Osteoblast (primary cell): ENCODE results near the gene DLX3. TPM values are rescaled to one million over a fixed set of nuclear protein-coding genes. Genes with fewer than 3 reads are reported as not detected.
A peak's percentile ranks its signal among the peaks of the same experiment; 100 is the strongest.

Experiments
- DNase-seq: peaks from one replicate; pipeline ENCODE4 v3.0.0; 2011; ENCODE audit warnings: low spot score, mixed read lengths; ENCODE audit not compliant: insufficient read length; ENCODE audit errors: missing footprints
- H2AFZ ChIP-seq: 2 replicates; pipeline ENCODE4 v1.6.0; 2011; ENCODE audit warnings: mild to moderate bottlenecking, low read length
- H3K27ac ChIP-seq: 2 replicates; pipeline ENCODE4 v1.5.1; 2011; ENCODE audit warnings: mild to moderate bottlenecking, low read depth, low read length, moderate library complexity
- H3K27me3 ChIP-seq: 2 replicates; pipeline ENCODE4 v1.6.0; 2012; ENCODE audit warnings: mild to moderate bottlenecking, control low read depth, inconsistent platforms, low read length, moderate library complexity; ENCODE audit not compliant: insufficient read depth
- H3K36me3 ChIP-seq: 2 replicates; pipeline ENCODE4 v1.5.1; 2011; ENCODE audit warnings: mild to moderate bottlenecking, low read length, control low read depth, moderate library complexity; ENCODE audit not compliant: insufficient read depth
- H3K4me1 ChIP-seq: 2 replicates; pipeline ENCODE4 v1.5.1; 2011; ENCODE audit warnings: mild to moderate bottlenecking, low read length, control low read depth, moderate library complexity; ENCODE audit not compliant: insufficient read depth
- H3K4me2 ChIP-seq: 2 replicates; pipeline ENCODE4 v1.6.0; 2011; ENCODE audit warnings: mild to moderate bottlenecking, low read length; ENCODE audit not compliant: insufficient read depth
- H3K4me3 ChIP-seq: fragments of 200-600 bp; sonication (generic); 3 replicates; pipeline ENCODE4 v1.5.1; 2012; ENCODE audit warnings: mild to moderate bottlenecking, low read length, inconsistent platforms; ENCODE audit not compliant: insufficient read depth
- H3K79me2 ChIP-seq: 2 replicates; pipeline ENCODE4 v1.6.0; 2012; ENCODE audit warnings: mild to moderate bottlenecking, low read length, control low read depth, inconsistent platforms; ENCODE audit not compliant: insufficient read depth
- H3K9me3 ChIP-seq: 2 replicates; pipeline ENCODE4 v1.5.1; 2011; ENCODE audit warnings: low read depth, low read length, control low read depth
- H4K20me1 ChIP-seq: 2 replicates; pipeline ENCODE4 v1.6.0; 2012; ENCODE audit warnings: mild to moderate bottlenecking, low read length, control low read depth; ENCODE audit not compliant: insufficient read depth
- CTCF ChIP-seq: IDR thresholded peaks from 2 replicates; pipeline ENCODE4 v1.5.1; 2011; ENCODE audit warnings: mild to moderate bottlenecking, low read depth, low read length, moderate library complexity; ENCODE audit errors: extremely low read depth
- total RNA-seq: library from RNA; depleted of rRNA; stranded (reverse); fragments of >200 nt; gene quantifications from 2 replicates; pipeline ENCODE4 v1.2.3, GENCODE V29; 2012

DLX3 gene
- total RNA-seq, 1 donor, result 1.1 TPM

- H3K4me2 ChIP-seq, result peak overlapping the region; percentile 44
- H3K4me3 ChIP-seq, result peak overlapping the region; percentile 68
- peaks cover 5% of the 10 kb centered on the region for H3K79me2 ChIP-seq
- no peak for TF ChIP-seq CTCF
- H3K27me3 ChIP-seq, result no peaks in the 10 kb centered on the region
- H3K36me3 ChIP-seq, result no peaks in the 10 kb centered on the region
- DNase-seq, result no peak
- H4K20me1 ChIP-seq, result no peaks in the 10 kb centered on the region
- H3K4me1 ChIP-seq, result peaks cover 31% of the 10 kb centered on the region
- H2AFZ ChIP-seq, result peak overlapping the region; percentile 82
- peak overlapping the region; percentile 94 for H3K27ac ChIP-seq
- no peaks in the 10 kb centered on the region for H3K9me3 ChIP-seq
These were observed 33.7 kb upstream of the DLX3 start for GRCh38 chr17:50028736-50029120.

- Histone ChIP-seq H2AFZ (peak overlapping the region; percentile 88), H3K27ac (peak overlapping the region; percentile 94), H3K36me3 (no peaks in the 10 kb centered on the region), H3K79me2 (peaks cover 5% of the 10 kb centered on the region), H3K9me3 (no peaks in the 10 kb centered on the region), H3K4me3 (peak overlapping the region; percentile 68), H3K4me2 (peak overlapping the region; percentile 95), H4K20me1 (no peaks in the 10 kb centered on the region), H3K4me1 (peaks cover 25% of the 10 kb centered on the region), H3K27me3 (no peaks in the 10 kb centered on the region)
- no peak for DNase-seq
- no peak for TF ChIP-seq CTCF
These were observed 33.1 kb upstream of the DLX3 start for GRCh38 chr17:50027881-50028735.

- TF ChIP-seq CTCF, result no peak
- Histone ChIP-seq H2AFZ (peak overlapping the region; percentile 88), H3K9me3 (no peaks in the 10 kb centered on the region), H3K4me1 (peaks cover 23% of the 10 kb centered on the region), H3K4me3 (peak overlapping the region; percentile 68), H4K20me1 (no peaks in the 10 kb centered on the region), H3K79me2 (peaks cover 5% of the 10 kb centered on the region), H3K36me3 (no peaks in the 10 kb centered on the region), H3K4me2 (peak overlapping the region; percentile 95), H3K27ac (peak overlapping the region; percentile 94), H3K27me3 (no peaks in the 10 kb centered on the region)
- DNase-seq, result peak; percentile 96
These were observed 32.3 kb upstream of the DLX3 start for GRCh38 chr17:50027172-50027880.

DNA sequence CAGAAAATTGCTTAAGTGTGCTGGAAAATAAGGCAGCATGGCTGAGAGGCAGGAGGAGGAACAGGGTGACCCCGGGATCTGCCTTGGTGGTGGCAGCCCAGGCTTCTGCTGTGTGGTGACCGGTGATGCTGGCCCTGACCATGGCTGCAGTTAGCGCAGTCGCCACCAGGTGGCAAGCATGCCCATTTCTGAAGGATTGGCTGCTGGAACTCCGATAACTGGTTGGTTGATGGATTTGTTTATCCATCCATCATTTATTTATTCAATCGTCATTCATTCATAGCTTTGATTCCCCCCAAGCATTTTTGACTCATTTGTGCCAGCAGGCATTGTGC is 31.8 kb upstream of the DLX3 start:
- peak; percentile 92 for DNase-seq
- Histone ChIP-seq H3K9me3 (no peaks in the 10 kb centered on the region), H3K27me3 (no peaks in the 10 kb centered on the region), H3K4me2 (peak overlapping the region; percentile 95), H3K27ac (peak overlapping the region; percentile 94), H4K20me1 (no peaks in the 10 kb centered on the region), H3K79me2 (peaks cover 5% of the 10 kb centered on the region), H3K4me3 (peak overlapping the region; percentile 68), H3K4me1 (peaks cover 23% of the 10 kb centered on the region), H2AFZ (peak overlapping the region; percentile 88), H3K36me3 (no peaks in the 10 kb centered on the region)
- TF ChIP-seq CTCF, result peak; percentile 96
